Placental epithelial cell (primary cell): ENCODE data around the gene UBE2F. TPM values are rescaled to one million over a fixed set of nuclear protein-coding genes. Genes with fewer than 3 reads are reported as not detected.

Experiments
- small RNA-seq: library from RNA; depleted of rRNA; stranded (forward); fragments of <200 nt; gene quantifications from one replicate; pipeline ENCODE3, GENCODE V24; 2012
- total RNA-seq: library from RNA; depleted of rRNA; stranded (reverse); fragments of >200 nt; gene quantifications from 2 replicates; pipeline ENCODE4 v1.2.3, GENCODE V29; 2012

UBE2F gene
- total RNA-seq = 17.3 and 65.0 TPM in 2 replicates

GRCh38 chr2:237966565-237967462, at the start of gene UBE2F:
UBE2F (plus strand) TSS chr2:237967014; CDS start chr2:237973108, 6,094 bp downstream.

DNA sequence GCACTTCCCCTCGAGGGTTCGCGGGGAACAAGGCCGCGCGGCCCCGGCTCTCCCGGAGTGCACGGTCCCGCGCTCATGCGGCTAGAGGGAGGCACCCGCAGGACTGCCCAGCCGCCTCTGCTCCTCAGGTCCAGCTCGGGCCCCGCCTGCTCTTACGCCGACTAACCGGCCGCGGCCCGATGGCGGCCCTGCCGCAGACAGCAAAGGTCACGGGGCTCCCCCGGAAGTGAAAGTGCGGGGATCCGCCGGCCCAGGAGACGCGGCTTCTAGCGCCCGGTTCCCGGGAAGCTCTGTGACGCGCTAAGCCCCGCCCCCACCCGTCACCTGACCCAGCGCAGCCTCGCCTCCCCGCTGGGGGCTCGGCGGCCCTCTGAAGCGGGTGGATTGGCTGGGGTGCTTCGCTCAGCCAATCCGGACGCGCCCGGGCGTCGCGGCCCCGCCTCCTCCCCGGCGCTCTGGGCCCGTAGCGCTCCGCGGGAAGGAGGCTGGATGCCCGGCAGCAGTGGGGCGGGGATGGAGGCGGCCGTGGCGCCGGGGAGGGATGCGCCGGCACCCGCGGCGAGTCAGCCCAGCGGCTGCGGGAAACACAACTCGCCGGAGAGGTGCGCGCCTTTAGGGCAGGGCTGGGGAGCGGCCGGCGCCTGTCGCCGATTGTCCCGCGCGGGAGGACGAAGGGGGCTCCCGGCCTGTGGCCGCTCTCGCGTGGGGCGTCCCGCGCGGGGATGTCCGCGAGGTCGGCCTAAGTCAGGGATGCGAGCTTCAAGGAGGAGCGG, 93.9 kb downstream of the UBE2F start, which contains the start of gene SCLY:
Gene SCLY, plus strand, starts transcription at position 460 of the 773 bp plus-strand sequence. Its CDS starts 54 bp downstream, at position 514.

Small RNA genes lying within 50 kb of the gene (small RNA-seq; reads per million reads assigned to genes)
- gene RNU6-1333P = not detected

Other genes with a start within 250 kb of the UBE2F start
- 0.22 and 1.6 TPM in 2 replicates for gene RBM44, start 168.2 kb upstream of the UBE2F start, total RNA-seq
- gene RAMP1, start 107.4 kb upstream of the UBE2F start, total RNA-seq = 2.4 and 3.6 TPM in 2 replicates
- 8.2 and 10.2 TPM in 2 replicates for gene SCLY, start 94.0 kb downstream of the UBE2F start, total RNA-seq
- gene ESPNL, start 133.3 kb downstream of the UBE2F start, total RNA-seq = 0.87 and 7.5 TPM in 2 replicates
- not detected in 2 replicates for gene KLHL30, start 171.7 kb downstream of the UBE2F start, total RNA-seq
- not detected in 2 replicates for gene ERFE, start 192.0 kb downstream of the UBE2F start, total RNA-seq
- 13.2 and 23.6 TPM in 2 replicates for gene ILKAP, start 236.7 kb downstream of the UBE2F start, total RNA-seq